Measurements from ENCODE around the gene LNP1.
"Not testable (repeated sequence)": the region's sequence is repeated elsewhere in the genome, so short reads cannot be mapped to it uniquely, and the experiment has no call there.

Gene LNP1

DNA sequence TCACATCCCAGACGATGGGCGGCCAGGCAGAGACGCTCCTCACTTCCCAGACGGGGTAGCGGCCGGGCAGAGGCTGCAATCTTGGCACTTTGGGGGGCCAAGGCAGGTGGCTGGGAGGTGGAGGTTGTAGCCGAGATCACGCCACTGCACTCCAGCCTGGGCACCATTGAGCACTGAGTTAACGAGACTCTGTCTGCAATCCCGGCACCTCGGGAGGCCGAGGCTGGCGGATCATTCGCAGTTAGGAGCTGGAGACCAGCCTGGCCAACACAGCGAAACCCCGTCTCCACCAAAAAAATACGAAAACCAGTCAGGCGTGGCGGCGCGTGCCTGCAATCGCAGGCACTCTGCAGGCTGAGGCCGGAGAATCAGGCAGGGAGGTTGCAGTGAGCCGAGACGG is 77.2 kb downstream of the LNP1 start:
- DNase-seq (ENCODE audit: low spot score), result not testable (repeated sequence)

GRCh38 chr3:100480081-100480480 is 78.7 kb downstream of the LNP1 start:
- no peak for DNase-seq (ENCODE audit: low spot score)

GRCh38 chr3:100482176-100482575 is 80.8 kb downstream of the LNP1 start:
- no peak for DNase-seq (ENCODE audit: low spot score)

DNA sequence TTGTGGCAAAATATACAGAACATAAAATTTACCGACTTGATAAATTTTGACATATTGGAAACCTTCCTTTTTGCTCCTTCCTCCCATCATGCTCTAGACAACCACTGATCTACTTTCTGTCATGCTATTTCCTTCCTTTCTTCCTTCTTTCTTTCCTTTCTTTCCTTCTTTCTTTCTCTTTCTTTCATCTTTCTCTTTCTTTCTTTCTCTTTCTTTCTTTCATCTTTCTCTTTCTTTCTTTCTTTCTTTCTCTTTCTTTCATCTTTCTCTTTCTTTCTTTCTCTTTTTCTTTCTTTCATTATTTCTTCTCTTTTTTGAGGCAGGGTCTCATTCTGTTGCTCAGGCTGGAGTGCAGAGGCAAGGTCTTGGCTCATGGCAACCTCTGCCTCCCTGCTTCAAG is 82.2 kb downstream of the LNP1 start:
- no peak for DNase-seq (ENCODE audit: low spot score)

DNA sequence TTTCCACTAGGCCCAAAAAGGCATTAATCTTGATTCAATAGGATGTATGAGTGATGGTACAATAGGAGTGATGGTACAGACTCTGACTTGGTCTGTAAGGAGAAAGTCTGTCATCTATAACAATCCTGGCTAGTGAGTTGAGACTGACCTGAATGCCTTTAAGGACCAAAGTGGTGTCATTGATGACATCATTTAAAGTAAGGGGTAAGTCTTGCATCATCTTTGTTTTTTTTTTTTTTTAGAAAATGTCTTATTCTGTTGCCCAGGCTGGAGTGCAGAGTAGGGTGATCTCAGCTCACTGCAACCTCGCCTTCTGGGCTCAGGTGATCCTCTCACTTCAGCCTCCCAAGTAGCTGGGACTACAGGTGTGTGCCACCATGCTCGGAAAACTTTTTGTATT is 85.5 kb downstream of the LNP1 start:
- DNase-seq (ENCODE audit: low spot score), result no peak

DNA sequence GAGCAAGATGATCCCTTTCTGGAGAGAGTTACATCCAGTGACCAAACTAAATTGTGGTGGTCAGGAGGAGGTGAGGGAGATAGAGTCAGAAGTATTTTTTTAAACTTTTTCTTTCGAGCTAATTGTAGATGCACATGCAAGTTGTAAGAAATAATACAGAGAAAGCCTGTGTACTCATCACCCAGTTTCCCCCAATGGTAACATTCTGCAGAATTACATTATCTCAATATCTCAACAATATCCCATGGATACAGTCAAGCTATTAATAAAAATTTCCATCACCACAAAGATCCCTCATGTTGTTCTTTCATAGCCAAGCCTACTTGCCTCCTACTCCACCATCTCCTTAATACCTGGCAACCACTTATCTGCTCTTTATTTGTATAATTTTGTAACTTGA is 87.8 kb downstream of the LNP1 start:
- no peak for DNase-seq (ENCODE audit: low spot score)

DNA sequence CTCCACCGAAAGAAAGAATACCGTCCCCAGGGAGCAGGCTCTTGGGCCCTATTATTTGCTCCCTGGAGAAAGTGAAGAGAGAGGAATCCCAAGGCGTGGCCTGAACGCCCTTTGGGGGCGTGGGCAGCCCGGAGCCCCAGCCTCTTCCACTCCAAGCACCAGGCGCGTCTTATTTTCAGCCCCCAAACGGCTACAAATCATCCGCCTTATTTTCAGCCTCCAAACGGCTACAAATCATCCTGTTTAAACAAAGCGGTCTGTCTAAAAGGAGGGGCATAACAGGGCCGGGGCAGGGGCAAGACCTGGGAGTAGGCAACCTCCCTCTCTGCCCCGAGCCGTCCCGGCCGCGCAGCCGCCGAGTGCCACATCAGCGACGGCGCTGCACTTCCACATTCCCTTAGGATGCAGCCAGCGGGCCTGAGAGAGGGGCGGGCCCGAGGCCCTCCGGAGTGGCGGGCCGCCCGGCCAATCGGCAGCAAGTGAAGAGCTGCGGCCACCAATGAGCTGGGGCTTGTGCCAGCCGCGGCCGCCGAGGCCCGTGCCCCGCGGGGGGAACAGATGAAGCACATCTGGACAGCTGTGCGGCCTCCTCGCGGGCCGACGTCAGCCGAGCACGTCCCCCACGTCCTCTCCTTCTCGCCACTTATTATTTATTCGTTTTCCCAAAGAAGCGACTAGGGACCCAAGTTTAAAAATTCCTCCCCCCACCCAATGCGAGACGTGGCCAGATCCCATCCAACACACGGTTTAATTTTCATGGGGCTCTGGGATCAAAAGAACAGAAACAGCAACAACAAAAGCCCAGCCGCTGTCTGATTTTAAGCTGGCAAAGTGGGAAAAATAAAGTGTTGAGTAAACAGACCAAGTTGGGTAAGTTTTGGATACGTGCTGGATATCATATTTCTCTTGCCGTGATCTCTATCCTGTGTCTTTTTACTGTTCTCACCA is 91.0 kb downstream of the LNP1 start, which contains the start of gene TMEM45A:
TSS of gene TMEM45A (plus strand) at position 561 of the 948 bp plus-strand sequence. CDS start 62,593 bp downstream, outside the sequence.
- peak; percentile 99 for DNase-seq (ENCODE audit: low spot score)

DNA sequence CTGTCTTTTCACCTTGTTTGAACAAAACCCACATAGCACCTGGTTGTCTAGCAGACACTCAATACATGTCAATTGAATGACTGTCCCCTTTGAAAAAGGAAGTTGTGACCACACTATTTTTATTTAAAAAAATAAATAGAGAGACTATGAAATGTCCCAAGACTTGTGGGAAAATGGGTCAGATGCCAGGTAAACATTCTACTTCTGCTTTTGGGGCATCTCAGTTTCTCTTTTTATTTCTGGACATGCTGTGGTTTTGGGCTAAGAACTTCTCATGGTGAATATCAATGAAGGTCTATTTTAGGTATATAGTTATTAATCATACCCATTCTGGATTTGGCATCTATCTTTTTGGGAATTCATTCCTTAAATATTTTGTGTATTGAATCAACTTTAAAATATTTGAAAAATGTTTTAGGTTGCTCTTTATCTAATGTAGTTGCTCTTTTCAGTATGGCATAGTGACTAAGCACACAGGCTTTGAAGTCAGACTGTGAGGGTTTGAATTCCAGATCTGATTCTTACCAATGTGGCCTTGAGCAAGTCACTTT is 95.4 kb downstream of the LNP1 start:
- DNase-seq (ENCODE audit: low spot score), result peak; percentile 40

DNA sequence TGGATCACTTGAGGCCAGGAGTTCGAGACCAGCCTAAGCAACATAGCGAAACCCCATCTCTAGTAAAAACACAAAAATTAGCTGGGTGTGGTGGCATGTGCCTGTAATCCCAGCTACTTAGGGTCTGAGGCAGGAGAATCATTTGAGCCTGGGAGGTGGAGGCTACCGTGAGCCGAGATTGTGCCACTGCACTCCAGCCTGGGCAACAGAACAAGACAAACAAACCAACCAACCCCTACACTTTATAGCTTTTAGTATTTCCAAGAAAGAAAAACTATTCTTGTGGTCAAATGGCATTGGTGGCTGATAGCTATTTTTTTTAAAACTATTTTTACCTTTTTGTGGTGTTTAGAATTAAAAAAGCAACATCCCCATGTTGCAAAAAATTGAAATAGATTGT is 98.3 kb downstream of the LNP1 start:
- no peak for DNase-seq (ENCODE audit: low spot score)

- DNase-seq (ENCODE audit: low spot score), result no peak
These were observed 99.1 kb downstream of the LNP1 start for GRCh38 chr3:100500320-100500880.

- no peak for DNase-seq (ENCODE audit: low spot score)
These were observed 102.1 kb downstream of the LNP1 start for GRCh38 chr3:100503448-100503847.

Data from AG20443 (cell line).